ENCODE data around the gene DNALI1. TPM values are rescaled to one million over a fixed set of nuclear protein-coding genes. Genes with fewer than 3 reads are reported as not detected.
"Not testable (repeated sequence)": the region's sequence is repeated elsewhere in the genome, so short reads cannot be mapped to it uniquely, and the experiment has no call there.

Gene DNALI1
- total RNA-seq, 1 donor from 2014 or later = 8.7 TPM

DNA sequence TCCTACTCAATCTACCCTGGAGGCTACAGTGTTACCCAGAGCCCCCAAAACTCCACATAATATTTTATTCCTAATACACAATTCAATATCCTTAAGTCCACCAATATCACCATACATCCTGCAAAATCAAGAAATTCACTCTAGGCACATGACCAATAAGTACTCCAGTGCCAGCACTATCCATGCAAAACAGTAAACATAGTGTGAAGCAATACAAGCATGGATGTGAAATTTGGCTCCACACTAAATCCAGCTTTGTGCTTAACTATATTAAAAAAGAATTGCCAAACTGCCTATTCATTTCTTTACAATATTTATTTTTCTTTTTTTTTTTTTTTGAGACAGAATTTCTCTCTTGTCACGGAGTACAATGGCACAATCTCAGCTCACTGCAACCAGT is 39.2 kb upstream of the DNALI1 start:
- Histone ChIP-seq H3K4me3 (ENCODE audit: low read depth, low read length) (no peak overlapping the region), H3K36me3 (ENCODE audit: control insufficient read depth, insufficient read depth, low read length) (peaks cover 2% of the 10 kb centered on the region), H3K27me3 (ENCODE audit: control insufficient read depth, insufficient read depth, low read length) (no peaks in the 10 kb centered on the region)
- no peak for DNase-seq (ENCODE audit: low read depth)
- TF ChIP-seq, protein P1, sequence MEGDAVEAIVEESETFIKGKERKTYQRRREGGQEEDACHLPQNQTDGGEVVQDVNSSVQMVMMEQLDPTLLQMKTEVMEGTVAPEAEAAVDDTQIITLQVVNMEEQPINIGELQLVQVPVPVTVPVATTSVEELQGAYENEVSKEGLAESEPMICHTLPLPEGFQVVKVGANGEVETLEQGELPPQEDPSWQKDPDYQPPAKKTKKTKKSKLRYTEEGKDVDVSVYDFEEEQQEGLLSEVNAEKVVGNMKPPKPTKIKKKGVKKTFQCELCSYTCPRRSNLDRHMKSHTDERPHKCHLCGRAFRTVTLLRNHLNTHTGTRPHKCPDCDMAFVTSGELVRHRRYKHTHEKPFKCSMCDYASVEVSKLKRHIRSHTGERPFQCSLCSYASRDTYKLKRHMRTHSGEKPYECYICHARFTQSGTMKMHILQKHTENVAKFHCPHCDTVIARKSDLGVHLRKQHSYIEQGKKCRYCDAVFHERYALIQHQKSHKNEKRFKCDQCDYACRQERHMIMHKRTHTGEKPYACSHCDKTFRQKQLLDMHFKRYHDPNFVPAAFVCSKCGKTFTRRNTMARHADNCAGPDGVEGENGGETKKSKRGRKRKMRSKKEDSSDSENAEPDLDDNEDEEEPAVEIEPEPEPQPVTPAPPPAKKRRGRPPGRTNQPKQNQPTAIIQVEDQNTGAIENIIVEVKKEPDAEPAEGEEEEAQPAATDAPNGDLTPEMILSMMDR (IDR thresholded peaks at IDR 0.05; ENCODE audit: insufficient read depth, low read length, poor library complexity, severe bottlenecking) = no peak

DNA sequence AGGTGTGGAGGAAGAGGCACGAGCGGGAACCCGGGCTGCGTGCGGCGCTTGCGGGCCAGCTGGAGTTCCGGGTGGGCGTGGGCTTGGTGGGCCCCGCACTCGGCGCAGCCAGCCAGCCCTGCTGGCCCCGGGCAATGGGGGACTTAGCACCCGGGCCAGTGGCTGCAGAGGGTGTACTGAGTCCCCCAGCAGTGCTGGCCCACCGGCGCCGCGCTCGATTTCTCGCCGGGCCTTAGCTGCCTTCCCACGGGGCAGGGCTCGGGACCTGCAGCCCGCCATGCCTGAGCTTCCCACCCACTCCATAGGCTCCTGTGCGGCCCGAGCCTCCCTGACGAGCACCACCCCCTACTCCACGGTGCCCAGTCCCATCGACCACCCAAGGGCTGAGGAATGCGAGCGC is 38.5 kb upstream of the DNALI1 start:
- H3K36me3 ChIP-seq (ENCODE audit: control insufficient read depth, insufficient read depth, low read length); H3K4me3 ChIP-seq (ENCODE audit: low read depth, low read length); DNase-seq (ENCODE audit: low read depth); H3K27me3 ChIP-seq (ENCODE audit: control insufficient read depth, insufficient read depth, low read length): not testable (repeated sequence)

DNA sequence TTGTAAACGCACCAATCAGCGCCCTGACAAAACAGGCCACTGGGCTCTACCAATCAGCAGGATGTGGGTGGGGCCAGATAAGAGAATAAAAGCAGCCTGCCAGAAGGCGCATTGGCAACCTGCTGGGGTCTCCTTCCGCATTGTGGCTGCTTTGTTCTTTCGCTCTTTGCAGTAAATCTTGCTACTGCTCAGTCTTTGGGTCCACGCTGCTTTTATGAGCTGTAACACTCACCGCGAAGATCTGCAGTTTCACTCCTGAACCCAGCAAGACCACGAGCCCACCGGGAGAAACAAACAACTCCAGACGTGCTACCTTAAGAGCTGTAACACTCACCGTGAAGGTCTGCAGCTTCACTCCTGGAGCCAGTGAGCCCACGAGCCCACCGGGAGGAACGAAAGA is 37.8 kb upstream of the DNALI1 start:
- not testable (repeated sequence) for H3K4me3 ChIP-seq (ENCODE audit: low read depth, low read length); DNase-seq (ENCODE audit: low read depth); H3K36me3 ChIP-seq (ENCODE audit: control insufficient read depth, insufficient read depth, low read length); H3K27me3 ChIP-seq (ENCODE audit: control insufficient read depth, insufficient read depth, low read length)

DNA sequence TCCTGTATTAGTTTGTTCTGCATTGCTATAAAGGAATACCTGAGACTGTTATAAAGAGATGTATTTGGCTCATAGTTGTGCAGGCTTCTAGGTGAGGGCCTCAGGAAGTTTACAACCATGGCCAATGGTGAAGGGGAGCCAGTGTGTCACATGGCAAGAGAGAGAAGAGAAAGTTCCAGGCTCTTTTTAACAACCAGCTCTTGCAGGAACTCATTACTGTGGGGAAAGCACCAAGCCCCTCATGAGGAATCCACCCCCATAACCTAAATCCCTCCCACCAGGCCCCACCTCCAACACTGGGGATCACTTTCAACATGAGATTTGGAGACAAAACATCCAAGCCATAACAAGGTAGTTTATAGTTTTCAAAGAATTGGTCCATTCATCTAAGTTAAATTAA is 37.1 kb upstream of the DNALI1 start:
- H3K27me3 ChIP-seq (ENCODE audit: control insufficient read depth, insufficient read depth, low read length) = no peaks in the 10 kb centered on the region
- H3K4me3 ChIP-seq (ENCODE audit: low read depth, low read length) = no peak overlapping the region
- no peaks in the 10 kb centered on the region for H3K36me3 ChIP-seq (ENCODE audit: control insufficient read depth, insufficient read depth, low read length)
- DNase-seq (ENCODE audit: low read depth) = no peak
- TF ChIP-seq, protein P1 (IDR thresholded peaks at IDR 0.05; ENCODE audit: insufficient read depth, low read length, poor library complexity, severe bottlenecking) = no peak

DNA sequence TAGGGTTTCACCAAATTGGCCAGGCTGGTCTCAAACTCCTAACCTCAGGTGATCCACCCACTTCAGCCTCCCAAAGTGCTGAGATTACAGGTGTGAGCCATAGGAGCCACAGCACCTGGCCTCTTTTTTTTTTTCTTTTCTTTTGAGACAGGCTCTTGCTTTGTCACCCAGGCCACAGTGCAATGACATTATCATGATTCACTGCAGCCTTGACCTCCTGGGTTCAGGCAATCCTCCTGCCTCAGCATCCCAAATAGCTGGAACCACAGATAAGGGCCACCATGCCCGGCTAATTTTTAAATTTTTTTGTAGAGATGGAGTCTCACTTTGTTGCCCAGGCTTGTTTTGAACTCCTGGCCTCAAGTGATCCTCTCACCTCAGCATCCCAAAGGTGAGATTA is 26.9 kb upstream of the DNALI1 start:
- H3K36me3 ChIP-seq (ENCODE audit: control insufficient read depth, insufficient read depth, low read length); H3K4me3 ChIP-seq (ENCODE audit: low read depth, low read length); H3K27me3 ChIP-seq (ENCODE audit: control insufficient read depth, insufficient read depth, low read length); DNase-seq (ENCODE audit: low read depth): not testable (repeated sequence)

DNA sequence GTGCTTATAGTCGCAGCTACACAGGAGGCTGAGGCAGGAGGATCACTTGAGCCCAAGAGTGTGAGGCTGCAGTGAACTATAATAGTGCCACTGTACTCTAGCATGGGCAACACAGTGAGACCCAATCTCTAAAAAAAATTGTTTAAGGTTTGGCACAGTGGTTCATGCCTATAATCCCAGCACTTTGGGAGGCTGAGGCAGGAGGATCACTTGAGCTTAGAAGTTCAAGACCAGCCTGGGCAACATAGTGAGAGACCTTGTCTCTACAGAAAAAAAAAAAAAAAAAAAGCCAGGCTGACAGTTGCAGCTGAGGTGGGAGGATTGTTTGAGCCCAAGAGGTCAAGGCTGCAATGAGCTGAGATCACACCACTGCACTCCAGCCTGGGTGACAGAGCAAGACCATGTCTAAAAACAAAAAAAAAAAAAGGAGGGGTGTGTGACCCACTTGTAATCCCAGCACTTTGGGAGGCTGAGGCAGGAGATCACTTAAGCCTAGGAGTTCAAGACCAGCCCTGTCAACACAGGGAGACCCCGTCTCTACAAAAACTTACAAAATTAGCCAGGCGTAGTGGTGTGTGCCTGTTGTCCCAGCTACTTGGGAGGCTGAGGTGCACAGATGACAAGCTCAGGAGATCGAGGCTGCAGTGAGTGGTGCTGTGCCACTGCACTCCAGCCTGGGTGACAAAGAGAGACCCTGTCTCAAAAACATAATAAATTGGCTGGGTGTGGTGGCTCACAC is 24.2 kb upstream of the DNALI1 start:
- H3K27me3 ChIP-seq (ENCODE audit: control insufficient read depth, insufficient read depth, low read length); DNase-seq (ENCODE audit: low read depth); H3K36me3 ChIP-seq (ENCODE audit: control insufficient read depth, insufficient read depth, low read length); H3K4me3 ChIP-seq (ENCODE audit: low read depth, low read length): not testable (repeated sequence)

DNA sequence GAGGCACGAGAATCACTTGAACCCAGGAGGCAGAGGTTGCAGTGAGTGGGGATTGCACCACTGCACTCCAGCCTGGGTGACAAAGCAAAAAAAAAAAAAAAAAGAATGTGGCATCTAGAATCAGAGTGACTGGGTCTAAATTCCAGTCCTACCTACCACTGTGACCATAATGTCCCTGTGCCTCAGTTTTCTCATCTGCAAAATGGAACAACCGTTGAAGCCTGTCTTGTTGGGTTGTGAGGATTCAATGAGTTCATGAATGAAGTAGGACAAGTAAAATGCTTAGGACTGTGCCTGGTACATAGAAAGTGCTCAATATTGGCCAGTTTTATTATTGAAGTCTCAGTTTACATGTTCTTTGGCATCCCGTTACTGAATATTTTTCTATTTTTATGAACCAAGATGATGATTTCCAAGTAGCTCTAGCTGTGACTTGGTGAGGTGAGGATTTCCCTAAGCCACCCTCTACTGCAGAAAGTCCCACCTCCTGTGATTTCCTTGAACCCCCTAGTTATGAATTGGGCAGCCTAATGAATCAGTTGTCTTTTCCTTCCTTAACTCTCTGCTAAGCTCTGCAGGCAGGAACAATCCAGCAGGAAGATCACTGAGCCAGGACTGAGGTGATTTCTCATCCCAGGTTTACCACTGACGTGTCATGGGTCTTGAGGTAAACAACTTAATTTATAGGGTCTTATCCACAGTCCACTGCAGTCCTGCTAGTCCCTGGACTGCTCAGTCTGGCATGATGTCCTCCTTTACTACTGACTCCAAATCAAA is 23.2 kb upstream of the DNALI1 start:
- H3K4me3 ChIP-seq (ENCODE audit: low read depth, low read length) = no peak overlapping the region
- TF ChIP-seq, protein P1 (IDR thresholded peaks at IDR 0.05; ENCODE audit: insufficient read depth, low read length, poor library complexity, severe bottlenecking) = no peak
- no peak for DNase-seq (ENCODE audit: low read depth)
- H3K36me3 ChIP-seq (ENCODE audit: control insufficient read depth, insufficient read depth, low read length) = no peaks in the 10 kb centered on the region
- H3K27me3 ChIP-seq (ENCODE audit: control insufficient read depth, insufficient read depth, low read length) = no peaks in the 10 kb centered on the region

DNA sequence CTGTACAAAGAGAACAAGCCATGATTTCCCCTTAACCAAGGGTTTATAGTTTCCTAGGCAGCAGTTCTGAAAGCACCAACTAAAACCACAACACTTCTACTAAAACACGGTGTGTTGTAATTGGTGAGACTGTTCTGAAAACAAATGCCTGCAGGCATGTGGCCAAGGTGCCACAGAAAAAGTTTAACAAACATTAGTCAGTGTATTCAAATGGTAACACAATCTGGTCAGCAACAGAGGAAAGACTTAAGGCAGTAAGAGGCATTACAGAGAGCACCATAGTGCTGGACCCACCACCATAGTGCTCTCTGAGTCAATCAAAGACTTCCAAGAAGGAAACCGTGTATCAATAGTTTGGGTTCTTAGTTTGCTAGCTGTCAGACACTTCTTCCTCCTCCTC is 19.4 kb upstream of the DNALI1 start:
- no peak overlapping the region for H3K4me3 ChIP-seq (ENCODE audit: low read depth, low read length)
- H3K36me3 ChIP-seq (ENCODE audit: control insufficient read depth, insufficient read depth, low read length) = peaks cover 1% of the 10 kb centered on the region
- TF ChIP-seq, protein P1 (IDR thresholded peaks at IDR 0.05; ENCODE audit: insufficient read depth, low read length, poor library complexity, severe bottlenecking) = no peak
- DNase-seq (ENCODE audit: low read depth) = no peak
- H3K27me3 ChIP-seq (ENCODE audit: control insufficient read depth, insufficient read depth, low read length) = no peaks in the 10 kb centered on the region

DNA sequence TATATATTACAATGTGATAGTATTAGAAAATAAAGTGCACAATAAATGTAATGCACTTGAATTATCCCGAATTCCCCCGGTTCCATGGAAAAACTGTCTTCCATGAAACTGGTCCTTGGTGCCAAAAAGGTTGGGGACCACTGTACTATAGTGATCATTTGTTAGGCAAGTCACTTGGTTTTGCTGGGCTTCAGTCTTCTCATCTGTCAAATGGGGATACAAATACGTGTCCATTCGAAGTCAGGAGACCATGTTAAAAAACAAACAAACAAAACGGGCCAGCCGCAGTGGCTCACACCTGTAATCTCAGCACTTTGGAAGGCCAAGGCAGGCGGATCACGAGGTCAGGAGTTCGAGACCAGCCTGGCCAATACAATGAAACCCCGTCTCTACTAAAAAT is 17.6 kb upstream of the DNALI1 start:
- not testable (repeated sequence) for H3K36me3 ChIP-seq (ENCODE audit: control insufficient read depth, insufficient read depth, low read length); H3K4me3 ChIP-seq (ENCODE audit: low read depth, low read length); DNase-seq (ENCODE audit: low read depth); H3K27me3 ChIP-seq (ENCODE audit: control insufficient read depth, insufficient read depth, low read length)

Measured in kidney epithelial cell (primary cell).